HuH-7.5 (cell line): ENCODE measurements around the gene ENOX1.
"Not testable (repeated sequence)": the region's sequence is repeated elsewhere in the genome, so short reads cannot be mapped to it uniquely, and the experiment has no call there.

Experiments used
- DNase-seq: peaks from one replicate; pipeline ENCODE4 v3.0.0; 2011; ENCODE audit warnings: low spot score

Gene ENOX1

DNA sequence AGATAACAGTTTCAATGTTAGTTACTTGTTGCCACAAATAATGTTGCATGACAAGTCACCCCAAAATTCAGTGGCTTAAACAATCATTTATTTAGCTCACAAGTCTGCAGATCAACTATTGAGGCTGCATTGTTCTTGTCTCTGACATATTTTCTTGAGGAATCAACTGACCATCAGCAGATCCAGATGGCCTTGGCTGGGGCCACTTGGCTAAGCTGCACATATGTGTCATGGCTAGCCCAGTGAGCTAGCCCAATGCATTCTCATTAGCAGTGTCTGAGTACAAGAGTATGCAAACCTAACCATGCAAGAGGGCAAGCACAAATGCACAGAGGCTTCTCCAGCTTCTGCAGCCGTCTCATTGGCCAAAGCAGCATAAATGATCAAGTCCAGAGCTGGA lies 583.0 kb downstream of the ENOX1 start:
- DNase-seq, result no peak

DNA sequence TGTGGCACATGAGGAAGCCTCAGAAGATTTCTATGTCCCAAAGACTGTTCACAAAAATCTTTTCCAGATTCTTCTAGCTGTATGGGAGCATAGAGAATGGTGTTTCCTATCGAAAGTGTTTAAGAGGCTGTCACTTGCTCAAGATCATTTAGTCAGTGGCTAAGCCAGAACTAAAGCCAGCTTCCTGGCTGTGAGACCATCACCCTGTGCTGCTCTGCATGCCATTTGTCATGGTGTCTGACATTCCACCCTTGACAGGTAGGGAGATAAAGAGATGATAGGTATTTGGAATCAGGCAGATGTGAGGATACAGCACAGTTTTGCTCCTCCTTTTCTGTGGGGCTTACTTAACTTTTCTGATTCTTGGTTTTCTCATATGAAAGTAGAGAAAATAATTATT lies 586.0 kb downstream of the ENOX1 start:
- DNase-seq, result no peak

DNA sequence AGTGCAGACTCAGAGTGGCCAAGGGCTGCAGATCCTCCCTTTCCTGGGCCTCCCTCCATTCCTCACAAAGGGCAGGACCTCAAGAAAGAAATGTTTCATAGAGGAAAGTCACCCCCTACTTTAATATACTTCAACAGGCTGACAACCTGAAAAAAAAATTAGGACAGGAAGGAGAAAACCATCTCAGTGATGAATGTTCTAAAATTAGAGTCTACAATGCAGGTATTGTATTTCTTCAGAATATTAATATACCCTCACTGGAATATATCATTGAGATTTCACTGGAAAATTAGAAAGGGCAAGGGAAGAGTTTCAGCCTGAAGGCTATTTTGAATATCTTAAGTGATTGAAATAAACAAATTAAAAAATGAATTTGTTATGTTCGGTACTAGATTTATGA lies 586.5 kb downstream of the ENOX1 start:
- no peak for DNase-seq

DNA sequence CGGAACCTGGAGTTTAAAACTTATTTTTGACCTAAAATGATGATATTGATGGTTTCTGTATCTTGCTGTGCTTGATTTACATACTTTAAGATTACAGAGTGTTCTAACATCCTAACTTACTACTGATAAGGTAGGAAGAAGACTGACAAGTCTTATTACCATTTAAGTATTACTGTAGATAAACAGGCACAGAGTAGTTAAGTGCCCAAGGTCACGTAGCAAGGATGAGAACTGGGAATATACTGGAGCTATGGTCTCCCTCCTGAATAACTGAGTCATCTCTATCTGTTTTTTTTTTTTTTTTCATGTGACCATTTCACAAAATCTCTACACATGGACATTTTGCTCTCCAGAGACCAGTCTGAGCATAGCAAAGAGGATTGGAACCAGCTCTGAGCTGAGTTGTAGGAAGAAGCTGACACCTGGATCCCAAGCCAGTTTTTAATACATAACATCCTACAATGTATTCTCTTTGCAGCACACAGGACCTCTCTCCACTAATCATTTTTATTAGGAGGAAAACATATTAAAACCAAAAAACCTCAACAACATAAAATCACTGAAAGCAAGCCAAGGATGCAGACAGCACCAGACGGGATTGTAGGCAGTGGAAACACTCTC lies 589.9 kb downstream of the ENOX1 start:
- no peak for DNase-seq

DNA sequence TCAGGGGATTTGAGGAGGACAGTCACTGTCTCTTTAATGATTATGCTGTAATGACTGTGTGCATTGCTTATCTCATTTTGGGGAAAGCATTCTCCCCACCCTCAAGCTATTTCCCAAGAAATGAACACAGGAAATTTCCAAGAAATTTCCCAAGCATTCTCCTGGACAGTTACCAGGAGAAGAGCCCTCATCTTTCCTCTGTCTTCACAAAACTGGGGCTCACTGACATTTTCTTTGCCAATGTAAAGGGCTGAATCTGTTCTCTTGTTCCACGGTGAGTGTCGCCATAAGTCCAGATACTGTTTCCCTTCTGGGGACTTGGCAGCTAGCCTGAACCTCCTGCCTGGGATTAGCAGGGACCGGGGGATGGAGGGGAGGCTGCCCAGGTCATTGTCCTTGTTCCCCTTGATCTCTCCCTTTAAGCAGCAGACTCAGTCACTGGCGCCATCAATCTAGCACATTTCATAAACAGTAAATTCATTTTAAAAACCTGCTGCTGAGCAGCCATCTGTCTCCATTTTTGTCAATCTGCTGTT lies 590.6 kb downstream of the ENOX1 start:
- no peak for DNase-seq

DNA sequence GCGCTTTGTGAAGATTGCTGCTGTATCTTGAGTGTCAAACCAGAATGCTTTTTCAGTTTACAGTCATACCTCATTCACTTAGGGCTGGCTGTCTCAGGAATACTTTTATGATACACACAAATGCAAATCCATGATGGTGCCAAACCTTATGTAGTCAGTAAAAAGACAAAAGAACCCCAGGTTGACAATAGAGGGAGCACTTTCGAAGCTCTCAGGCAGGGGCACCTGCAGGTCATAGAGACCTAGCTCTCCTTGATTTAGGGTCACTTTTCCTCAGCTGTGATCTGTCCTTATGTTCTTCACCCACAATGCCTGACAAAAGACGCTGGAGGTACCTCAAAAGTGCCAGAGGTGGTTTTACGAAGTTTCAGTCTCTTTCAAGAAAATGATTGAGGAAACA lies 591.2 kb downstream of the ENOX1 start:
- DNase-seq, result no peak

DNA sequence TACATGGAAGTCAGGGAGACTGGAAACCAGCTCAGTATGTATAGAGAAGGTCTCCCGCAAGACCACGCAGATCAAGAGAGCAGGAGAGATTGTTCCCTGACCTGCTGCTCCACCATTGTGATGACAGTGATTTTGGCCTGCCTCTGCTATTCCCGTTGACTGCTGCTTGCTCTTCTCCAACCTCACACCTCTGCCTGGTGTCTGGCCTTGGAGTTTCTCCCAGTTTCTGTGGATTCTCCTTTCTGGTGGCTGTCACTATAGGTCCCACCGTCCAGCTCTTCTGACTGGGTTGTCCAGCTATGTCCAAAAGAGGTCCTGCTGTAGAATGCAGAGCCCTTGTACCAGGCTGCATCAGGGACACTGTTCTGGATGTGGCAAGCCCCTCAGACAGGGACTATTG lies 591.7 kb downstream of the ENOX1 start:
- DNase-seq, result no peak

DNA sequence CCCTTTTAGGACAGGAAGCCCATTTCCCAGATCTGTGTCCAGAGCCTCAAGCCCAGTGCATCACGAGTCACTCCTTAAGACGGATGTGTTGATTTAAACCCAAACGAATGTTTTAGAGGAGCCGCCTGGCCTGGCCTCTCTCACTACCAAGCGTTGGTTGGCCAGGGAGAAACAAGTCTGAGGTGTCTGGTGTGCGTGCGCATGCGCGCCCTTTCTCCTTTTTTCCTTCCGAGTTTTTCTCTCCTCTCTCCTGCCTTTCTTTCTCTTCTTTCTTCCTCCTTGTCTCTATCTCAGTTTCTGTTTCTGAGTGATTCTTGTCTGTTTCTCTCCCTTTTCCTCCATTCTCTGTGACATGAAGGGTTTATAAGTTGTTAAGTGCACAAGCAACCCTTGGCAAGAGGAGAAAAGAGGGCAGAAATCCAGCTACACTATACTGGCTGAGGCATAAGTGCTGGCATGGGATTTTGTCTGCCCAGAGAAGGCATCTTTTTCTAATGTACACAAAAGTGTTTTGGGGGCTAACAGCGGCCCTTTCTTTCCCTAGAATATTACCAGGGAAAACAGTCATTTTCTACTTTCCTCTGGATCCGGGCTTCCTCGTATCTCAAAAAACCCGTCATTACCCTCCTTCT lies 592.9 kb downstream of the ENOX1 start:
- DNase-seq, result no peak

DNA sequence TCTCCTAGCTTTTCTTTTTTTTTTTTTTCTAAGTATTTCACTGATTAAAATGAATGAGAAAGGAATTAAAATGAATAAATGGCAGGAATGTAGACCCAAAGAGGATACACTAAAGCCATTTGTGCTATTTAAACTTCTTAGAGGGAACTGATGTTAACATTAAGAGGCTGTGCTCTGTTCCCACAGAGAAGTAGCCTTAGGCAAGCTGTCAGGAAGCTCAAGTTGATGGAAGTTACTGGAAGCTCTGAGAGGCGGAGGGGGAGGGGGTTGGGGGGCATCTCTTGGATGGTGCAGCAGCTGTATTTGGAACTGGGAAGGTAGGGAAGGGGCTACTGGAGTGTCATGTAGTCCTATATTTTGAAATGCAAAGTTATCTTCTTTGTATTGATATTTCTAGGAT lies 595.2 kb downstream of the ENOX1 start:
- DNase-seq, result no peak

DNA sequence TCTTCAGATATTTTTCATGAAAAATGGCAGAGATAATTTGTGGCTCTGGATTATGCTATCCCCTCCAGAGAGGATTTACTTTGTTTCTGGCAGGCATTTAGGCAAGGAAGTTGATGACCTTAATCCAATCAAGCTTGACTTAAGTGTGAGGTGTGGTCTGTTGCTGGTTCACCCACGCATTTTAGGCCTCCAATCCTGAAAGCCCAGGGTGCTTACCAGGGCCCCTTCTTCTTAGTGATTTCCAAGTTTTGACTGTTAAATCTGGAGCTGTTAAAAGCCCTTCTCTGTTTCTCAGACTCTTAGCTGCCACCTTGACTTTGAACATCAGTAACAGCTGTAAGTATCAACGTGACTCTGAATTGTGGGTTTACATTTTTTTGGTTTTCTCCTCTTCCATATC lies 601.5 kb downstream of the ENOX1 start:
- DNase-seq, result no peak

DNA sequence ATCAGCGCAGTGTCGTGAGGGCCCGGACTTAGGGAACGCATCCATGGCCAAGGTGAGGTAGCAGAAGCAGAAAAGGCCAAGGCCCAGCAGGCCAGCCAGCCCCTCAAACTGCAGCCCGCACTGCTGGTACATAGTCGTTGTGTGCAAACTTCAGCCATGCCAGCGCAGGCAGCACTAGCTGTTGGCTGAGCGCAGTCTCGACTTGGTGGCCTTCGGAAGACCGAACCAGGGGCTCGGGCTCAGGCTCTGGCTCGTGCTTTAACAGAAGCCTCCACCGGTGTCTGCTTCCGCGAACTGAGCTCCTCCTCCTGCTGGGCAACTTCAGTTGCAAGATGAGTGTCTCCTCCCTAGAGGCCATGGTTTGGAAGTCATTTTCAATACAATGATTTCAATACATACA lies 605.9 kb downstream of the ENOX1 start:
- DNase-seq, result no peak

DNA sequence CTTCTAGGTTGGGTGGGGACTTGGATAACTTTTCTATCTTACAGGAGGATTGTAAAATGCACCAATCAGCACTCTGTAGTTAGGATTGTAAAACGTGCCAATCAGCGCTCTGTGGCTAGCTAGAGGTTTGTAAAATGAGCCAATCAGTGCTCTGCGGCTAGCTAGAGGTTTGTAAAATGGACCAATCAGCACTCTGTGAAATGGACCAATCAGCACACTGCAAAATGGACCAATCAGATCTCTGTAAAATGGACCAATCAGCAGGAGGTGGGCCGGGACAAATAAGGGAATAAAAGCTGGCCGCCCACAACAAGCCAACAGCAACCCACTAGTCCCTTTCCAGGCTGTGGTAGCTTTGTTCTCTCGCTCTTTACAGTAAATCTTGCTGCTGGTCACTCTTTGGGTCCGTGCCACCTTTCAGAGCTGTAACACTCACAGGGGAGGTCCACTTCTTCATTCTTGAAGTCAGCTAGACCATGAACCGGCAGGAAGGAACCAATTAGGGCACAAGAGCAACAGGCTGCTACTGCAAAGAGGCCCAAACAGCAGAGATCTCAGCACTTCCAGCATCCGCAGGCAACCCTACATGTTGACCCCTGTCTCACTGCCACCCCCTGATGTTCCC lies 606.6 kb downstream of the ENOX1 start:
- no peak for DNase-seq

DNA sequence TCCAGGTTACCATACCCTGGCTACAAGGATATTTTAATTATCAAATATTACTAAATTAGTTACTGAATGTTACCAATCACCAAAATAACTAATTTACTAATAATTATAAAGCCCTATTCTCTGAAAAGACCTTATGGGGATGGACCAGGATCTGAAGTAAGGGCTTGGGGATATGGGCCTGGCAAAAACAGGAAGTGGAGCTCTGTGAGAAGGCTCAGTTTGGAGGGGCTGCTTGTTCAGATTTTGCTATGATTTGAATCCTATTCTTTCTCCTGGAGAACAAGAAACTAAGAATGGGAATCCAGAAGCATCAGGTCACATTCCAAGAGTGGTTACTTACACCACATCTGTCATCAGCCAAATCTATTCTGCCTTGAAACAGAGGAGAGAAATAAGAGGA lies 615.3 kb downstream of the ENOX1 start:
- DNase-seq, result no peak

DNA sequence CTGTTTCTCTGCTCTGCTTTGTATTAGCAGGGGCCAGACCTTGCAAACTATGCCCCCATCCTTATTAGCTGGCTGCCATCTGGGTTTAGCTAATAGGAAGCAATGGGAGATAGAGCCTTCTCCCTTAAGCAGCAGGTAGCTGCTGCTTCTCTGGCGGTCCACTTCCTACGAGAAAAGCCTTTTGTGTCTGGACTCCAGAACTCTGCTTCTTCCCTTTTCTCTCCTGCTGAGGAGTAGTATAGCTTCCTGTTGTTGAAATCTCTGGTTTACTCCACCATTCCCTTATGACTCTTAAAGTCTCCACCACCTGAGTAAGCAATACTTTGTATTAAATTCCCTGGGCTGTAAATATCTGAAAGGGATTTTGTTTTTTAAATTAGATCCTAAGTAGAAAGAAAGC lies 616.3 kb downstream of the ENOX1 start:
- DNase-seq, result no peak

DNA sequence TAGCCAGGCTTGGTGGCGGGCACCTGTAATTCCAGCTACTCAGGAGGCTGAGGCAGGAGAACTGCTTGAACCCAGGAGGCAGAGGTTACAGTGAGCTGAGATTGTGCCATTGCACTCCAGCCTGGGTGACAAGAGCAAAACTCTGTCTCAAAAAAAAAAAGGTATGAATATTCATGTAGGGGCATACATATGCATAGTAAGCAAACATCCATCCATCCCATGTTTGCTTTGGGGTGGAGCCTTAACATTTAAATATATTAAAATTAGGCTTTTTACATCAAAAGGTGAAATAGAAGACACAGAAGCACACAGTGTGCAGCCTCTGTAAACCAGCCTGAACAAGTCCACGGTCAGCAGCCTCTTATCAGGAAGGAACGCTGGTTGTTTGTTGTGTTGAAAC lies 618.3 kb downstream of the ENOX1 start:
- DNase-seq, result not testable (repeated sequence)

DNA sequence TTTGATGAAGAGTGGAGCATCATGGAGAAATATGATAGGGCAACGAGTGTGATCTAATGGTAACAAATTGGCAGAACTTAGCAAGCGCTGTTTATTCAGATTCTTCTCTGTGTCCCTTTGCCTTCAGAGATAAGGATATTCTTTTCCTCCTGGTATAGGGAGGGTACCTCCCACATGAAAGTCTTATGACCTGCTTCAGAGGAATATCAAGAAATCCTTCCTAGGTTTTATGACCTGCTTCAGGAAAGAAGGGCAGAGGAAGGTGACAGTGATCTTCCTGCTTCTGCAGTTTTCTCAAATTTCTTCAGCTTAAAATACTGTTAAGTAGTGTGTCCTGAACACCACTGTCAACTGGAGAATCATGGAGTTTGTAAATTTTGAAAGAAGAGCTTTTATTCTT lies 619.0 kb downstream of the ENOX1 start:
- no peak for DNase-seq

DNA sequence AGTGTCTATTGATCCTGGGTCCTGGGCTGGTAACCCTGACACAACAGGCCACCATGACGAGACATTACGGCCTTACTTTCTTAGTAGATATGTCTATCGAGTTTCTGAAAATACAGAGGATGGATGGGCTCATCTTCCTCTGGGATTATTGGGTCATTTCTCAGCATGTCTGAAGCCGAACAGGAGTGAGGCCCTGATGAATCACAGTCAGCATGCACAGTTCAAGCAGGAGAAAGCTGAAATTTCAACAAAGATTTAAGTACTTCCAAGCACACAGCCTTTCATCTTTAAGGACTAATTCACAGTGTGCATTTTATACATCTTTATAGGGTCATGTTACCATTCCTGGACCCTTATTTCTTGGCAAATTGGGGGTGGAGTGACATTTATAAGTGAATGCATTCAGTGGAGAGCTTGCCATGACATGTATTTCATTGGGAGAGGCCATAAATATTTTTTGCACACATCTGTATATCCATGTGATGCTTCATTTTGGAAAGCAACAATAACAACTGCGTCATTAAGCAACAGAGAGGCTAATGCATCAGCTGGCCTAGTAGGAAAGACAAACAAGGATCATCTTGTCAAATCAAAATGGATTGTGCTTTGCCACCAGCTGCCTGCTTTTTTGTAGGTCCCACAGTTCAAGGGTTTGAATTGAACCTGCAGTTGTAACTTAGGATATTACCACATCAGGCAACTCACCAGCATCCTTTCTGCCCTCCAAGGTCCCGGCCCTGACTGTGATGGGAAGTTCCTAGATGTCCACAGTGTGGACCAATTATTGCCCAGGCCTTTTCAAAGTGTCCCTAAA lies 619.9 kb downstream of the ENOX1 start:
- no peak for DNase-seq
